MCF 10A (cell line): ENCODE results near the gene TMEM253. TPM values are rescaled to one million over a fixed set of nuclear protein-coding genes. Genes with fewer than 3 reads are reported as not detected.

Experiments
- BruUV-seq: library from RNA; stranded (reverse); fragments of 400-500 nt; replicated peaks from 2 replicates; lab custom pipeline; 2021; lab: Mats Ljungman, UMichigan
- CTCF ChIA-PET: fragments of 300-600 bp; sonication (Branson Sonifier 250); formaldehyde crosslinking; extraction: SDS; loops from one replicate; lab custom pipeline; 2021; ENCODE audit warnings: antibody characterized with exemption, inconsistent platforms; lab: Yijun Ruan, JAX
- POLR2A ChIA-PET: fragments of 300-600, 350-650 bp; sonication (Branson Sonifier 250); formaldehyde crosslinking; extraction: SDS; loops from one replicate; lab custom pipeline; 2020; ENCODE audit warnings: antibody characterized with exemption, inconsistent platforms; lab: Yijun Ruan, JAX
- DNase-seq: peaks from one replicate; pipeline ENCODE4 v3.0.0-alpha.2; 2018; ENCODE audit not compliant: unreplicated experiment
- H3K27ac Mint-ChIP-seq: one replicate; pipeline ENCODE4 v1.8.0; 2022; ENCODE audit warnings: mild to moderate bottlenecking, low read depth, mixed read lengths; ENCODE audit not compliant: unreplicated experiment
- H3K27me3 Mint-ChIP-seq: one replicate; pipeline ENCODE4 v1.8.0; 2022; ENCODE audit warnings: mixed read lengths; ENCODE audit not compliant: insufficient read depth, unreplicated experiment
- H3K36me3 Mint-ChIP-seq: one replicate; pipeline ENCODE4 v1.8.0; 2022; ENCODE audit warnings: mild to moderate bottlenecking, moderate library complexity, mixed read lengths; ENCODE audit not compliant: insufficient read depth, unreplicated experiment
- H3K4me1 Mint-ChIP-seq: one replicate; pipeline ENCODE4 v1.8.0; 2022; ENCODE audit warnings: mixed read lengths; ENCODE audit not compliant: insufficient read depth, unreplicated experiment
- H3K4me3 Mint-ChIP-seq: one replicate; pipeline ENCODE4 v1.8.0; 2022; ENCODE audit warnings: mild to moderate bottlenecking, moderate library complexity, mixed read lengths; ENCODE audit not compliant: unreplicated experiment
- H3K9me3 Mint-ChIP-seq: one replicate; pipeline ENCODE4 v1.8.0; 2022; ENCODE audit warnings: mixed read lengths; ENCODE audit not compliant: unreplicated experiment
- intact Hi-C: fragments of 100-400 bp; cut with micrococcal nuclease; formaldehyde crosslinking; loops from 2 replicates; pipeline ENCODE4 v1.14.1; 2022
- total RNA-seq: library from RNA; stranded (reverse); gene quantifications from 2 replicates; pipeline ENCODE4 v1.2.3, GENCODE V29; 2022
- TF ChIP-seq, protein P1 (sequence below): fragments of 200-600 bp; IDR thresholded peaks from one replicate; pipeline ENCODE4 v1.8.0; 2022; ENCODE audit warnings: antibody characterized with exemption, mild to moderate bottlenecking; ENCODE audit not compliant: unreplicated experiment

The TMEM253 gene
- total RNA-seq, 1 experiment from 2014 or later = 1.6 TPM

DNA sequence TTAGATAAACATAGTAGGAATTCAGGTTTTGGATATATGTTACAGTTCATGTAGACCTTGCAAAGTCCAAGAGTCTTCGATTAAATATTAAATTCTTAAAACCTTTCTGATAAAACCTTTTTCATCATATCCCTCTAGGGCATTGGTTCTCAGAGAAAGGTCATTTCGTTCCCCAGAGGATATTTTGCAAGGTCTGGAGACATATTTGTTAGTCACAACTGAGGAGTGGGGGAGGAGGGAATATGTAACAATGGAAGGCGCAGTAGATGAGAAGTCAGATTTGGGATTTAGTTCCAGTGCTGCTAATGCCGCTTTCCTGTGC lies 5.3 kb downstream of the TMEM253 start:
- H3K36me3 Mint-ChIP-seq = no peaks in the 10 kb centered on the region
- H3K4me3 Mint-ChIP-seq = peak overlapping the region; percentile 17
- H3K4me1 Mint-ChIP-seq = peaks cover 49% of the 10 kb centered on the region
- CTCF ChIA-PET = interaction anchor here (0.5 to 10.5 kb wide), 15 partner anchors 12 to 123 kb away, joined by 3 to 248 read pairs (median 26); partner anchors contain the start of genes ARHGEF40, RNASE13 and RNASE7
- peak overlapping the region; percentile 3 for H3K27ac Mint-ChIP-seq
- intact Hi-C loops = loop anchor here (5.0 kb wide), 1 partner anchor 249 kb away; no protein-coding TSS in a partner anchor
- TF ChIP-seq, protein P1, sequence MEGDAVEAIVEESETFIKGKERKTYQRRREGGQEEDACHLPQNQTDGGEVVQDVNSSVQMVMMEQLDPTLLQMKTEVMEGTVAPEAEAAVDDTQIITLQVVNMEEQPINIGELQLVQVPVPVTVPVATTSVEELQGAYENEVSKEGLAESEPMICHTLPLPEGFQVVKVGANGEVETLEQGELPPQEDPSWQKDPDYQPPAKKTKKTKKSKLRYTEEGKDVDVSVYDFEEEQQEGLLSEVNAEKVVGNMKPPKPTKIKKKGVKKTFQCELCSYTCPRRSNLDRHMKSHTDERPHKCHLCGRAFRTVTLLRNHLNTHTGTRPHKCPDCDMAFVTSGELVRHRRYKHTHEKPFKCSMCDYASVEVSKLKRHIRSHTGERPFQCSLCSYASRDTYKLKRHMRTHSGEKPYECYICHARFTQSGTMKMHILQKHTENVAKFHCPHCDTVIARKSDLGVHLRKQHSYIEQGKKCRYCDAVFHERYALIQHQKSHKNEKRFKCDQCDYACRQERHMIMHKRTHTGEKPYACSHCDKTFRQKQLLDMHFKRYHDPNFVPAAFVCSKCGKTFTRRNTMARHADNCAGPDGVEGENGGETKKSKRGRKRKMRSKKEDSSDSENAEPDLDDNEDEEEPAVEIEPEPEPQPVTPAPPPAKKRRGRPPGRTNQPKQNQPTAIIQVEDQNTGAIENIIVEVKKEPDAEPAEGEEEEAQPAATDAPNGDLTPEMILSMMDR = no peak
- no peaks in the 10 kb centered on the region for H3K9me3 Mint-ChIP-seq
- DNase-seq = peak; percentile 81
- POLR2A ChIA-PET = interaction anchor here (1.1 to 5.2 kb wide), 8 partner anchors 11 to 91 kb away, joined by 3 to 44 read pairs (median 22); partner anchors contain the start of genes ARHGEF40 and RNASE7
- no TSS peak for BruUV-seq
- no peaks in the 10 kb centered on the region for H3K27me3 Mint-ChIP-seq

DNA sequence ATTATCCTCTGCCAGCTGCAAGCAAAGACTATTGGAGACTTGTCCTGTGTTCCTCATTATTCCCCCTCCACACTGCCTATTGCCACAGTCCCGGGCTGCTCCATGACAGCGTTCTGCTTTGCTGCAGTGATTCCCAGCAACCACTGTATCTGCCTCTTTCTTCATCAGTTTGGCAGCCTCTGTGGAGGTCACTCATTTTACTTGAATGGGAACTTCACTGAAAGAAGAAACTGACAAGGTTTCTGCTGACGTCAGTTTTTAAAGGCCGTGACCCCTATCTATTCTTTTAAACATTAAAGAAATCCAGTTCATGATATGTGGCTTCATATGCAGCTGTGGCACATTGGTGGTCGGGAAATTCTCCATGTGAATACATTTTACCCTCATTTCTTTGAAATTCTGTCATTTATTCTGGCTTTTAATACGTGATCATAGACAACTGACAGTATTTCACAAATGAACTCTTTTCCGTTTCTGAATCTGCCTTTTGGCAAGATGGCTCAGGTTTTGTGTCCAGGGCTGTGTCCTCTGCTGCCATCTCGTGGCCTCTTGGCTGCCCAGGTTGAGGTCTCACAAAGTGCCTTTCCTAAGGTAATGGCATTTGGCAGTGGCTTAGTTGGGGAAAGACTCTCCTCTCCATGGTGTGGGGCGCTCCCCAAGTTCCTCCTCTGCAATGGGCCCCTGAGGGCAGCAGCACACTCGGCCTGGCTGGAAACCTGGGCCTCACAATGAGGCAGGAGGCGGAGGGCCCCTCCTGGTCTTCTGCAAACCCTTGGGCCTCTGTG lies 5.8 kb downstream of the TMEM253 start:
- POLR2A ChIA-PET = interaction anchor here (0.7 to 5.2 kb wide), 10 partner anchors 11 to 92 kb away, joined by 3 to 44 read pairs (median 10); partner anchors contain the start of genes ARHGEF40 and RNASE7
- Mint-ChIP-seq H3K4me1 (peaks cover 48% of the 10 kb centered on the region), H3K27ac (peak overlapping the region; percentile 3), H3K27me3 (no peaks in the 10 kb centered on the region), H3K36me3 (no peaks in the 10 kb centered on the region), H3K9me3 (no peaks in the 10 kb centered on the region), H3K4me3 (peak overlapping the region; percentile 17)
- intact Hi-C loops = loop anchor here (1.0 to 5.0 kb wide), 2 partner anchors 39 to 249 kb away; no protein-coding TSS in a partner anchor
- no TSS peak for BruUV-seq
- CTCF ChIA-PET = interaction anchor here (0.5 to 10.5 kb wide), 16 partner anchors 12 to 115 kb away, joined by 3 to 248 read pairs (median 18); partner anchors contain the start of genes ARHGEF40, RNASE13 and RNASE7
- peak; percentile 86 for DNase-seq
- TF ChIP-seq, protein P1 = peak; percentile 78

DNA sequence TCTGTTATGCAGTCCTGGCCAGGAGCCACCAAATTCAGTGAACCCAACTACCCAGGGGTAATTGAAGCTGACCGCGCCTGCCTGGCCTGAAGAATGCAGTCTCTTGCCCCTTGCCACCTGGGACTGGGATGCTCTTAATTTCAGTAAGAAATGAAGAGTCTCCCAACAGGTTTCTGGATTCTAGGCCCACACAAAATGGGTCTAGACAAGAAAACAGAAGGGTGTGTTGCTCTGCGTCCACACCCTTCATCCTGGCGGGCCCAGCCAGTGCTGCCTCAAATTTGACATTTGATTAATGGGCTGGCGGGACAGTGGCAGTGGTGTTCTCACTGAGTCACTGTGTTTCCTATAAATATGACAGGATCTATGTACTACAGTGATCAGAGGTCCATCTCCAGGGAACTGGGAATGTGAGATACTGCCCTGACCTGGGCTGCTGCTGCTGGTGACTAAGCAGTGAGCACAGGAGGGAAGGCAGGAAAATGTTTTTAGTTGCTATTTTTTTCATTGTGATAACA lies 6.5 kb downstream of the TMEM253 start:
- H3K4me1 Mint-ChIP-seq = peaks cover 41% of the 10 kb centered on the region
- ChIA-PET CTCF (interaction anchor here (0.6 to 10.5 kb wide), 11 partner anchors 13 to 127 kb away, joined by 3 to 248 read pairs (median 5); partner anchors contain the start of gene ARHGEF40), POLR2A (interaction anchor here (0.7 to 5.2 kb wide), 5 partner anchors 15 to 92 kb away, joined by 3 to 38 read pairs (median 4); partner anchors contain the start of gene ARHGEF40)
- H3K9me3 Mint-ChIP-seq = no peaks in the 10 kb centered on the region
- no peak overlapping the region for H3K4me3 Mint-ChIP-seq
- DNase-seq = peak; percentile 36
- H3K36me3 Mint-ChIP-seq = no peaks in the 10 kb centered on the region
- intact Hi-C loops = loop anchor here (1.0 to 5.0 kb wide), 2 partner anchors 40 to 250 kb away; no protein-coding TSS in a partner anchor
- peak overlapping the region; percentile 3 for H3K27ac Mint-ChIP-seq
- BruUV-seq = no TSS peak
- no peaks in the 10 kb centered on the region for H3K27me3 Mint-ChIP-seq
- TF ChIP-seq, protein P1 = no peak
